NOMO-1 treated with DMSO at 0.1 percent for 48 hours (cell line): ENCODE data around the gene CNDP1.

Experiments used
- DNase-seq: peaks from one replicate; lab custom pipeline; 2025; ENCODE audit not compliant: unreplicated experiment; lab: John Stamatoyannopoulos, UW

CNDP1 gene

DNA sequence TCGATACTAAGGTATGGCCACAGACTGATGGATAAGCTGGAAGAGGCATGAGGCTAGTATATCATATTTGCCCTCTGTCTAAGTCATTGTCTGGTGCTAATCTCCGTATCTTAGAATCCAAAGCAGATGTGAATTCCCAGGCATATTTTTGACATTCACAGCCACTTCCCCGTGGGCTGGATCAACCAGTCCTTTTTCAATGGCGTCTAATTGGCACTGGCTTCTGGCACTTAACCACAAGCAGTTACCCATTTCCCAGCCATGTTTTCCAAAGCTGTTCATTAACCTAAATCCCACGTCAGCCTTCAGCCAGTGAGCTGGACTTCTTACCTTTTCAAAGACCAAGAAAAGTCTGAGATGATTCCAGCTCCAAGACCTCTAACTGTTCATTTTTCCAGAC, 42.7 kb downstream of the CNDP1 start:
- DNase-seq, result no peak

DNA sequence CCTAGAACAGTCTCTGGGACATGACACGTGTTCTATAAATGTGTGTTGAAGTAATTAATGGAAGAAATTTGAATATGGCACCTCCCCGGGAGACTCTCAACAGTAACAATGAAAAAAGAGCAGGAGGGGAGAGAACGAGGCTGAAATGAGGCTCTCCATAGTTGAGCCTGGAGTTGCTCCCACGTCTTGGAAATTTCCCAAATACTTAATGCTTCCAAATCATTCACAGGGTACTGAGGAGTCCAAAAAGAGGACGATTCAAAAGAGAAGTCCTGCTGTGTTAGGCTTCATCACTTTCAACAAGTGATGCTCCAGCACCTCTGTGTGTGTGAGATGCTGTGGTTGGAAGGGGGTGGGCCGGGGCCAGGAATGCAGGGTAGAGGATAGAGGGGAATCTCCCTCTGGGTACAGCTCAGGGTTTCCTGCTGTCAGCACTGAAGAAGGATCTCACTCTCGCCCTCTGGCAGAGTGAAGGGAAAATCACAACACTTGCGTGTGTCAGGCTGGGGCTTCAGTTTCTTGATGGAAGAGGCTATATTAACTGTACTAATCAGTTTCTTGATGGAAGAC, 45.3 kb downstream of the CNDP1 start:
- DNase-seq, result no peak

DNA sequence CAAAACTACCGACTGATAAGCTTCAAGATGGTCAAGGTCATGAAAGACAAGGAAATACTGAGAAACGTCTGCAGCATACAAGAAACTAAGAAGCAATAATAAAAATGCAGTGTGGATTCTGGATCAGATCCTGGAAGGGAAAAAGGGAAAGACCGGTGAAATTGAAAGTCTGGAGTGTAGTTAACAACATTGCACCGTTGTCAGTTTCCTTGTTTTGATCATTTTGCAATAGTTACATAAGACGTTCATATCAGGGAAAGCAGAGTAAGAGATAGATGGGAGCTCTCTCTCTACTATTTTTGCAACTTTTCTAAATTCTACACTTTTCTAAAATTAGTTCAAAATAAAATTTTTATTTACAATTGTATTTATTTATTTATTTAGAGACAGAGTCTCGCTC, 48.3 kb downstream of the CNDP1 start:
- DNase-seq, result no peak

DNA sequence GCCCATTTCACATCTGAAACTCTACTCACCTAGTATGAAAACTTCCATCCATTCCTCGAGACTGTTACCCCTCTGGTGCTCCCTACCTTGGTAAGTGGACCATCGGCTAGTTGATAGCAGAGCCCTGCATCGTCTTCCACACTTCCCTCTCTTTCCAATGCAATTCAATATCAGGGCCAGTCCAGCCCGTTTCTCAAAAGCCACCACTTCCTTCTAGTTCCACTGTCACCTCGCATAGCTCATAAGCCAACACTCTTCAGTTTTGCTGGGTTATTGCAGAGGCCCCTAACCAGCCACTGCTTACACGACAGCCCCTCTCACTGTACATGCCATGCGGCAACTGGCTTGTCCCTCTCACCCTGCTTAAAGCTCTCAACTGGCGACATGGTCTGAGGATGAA, 53.1 kb downstream of the CNDP1 start:
- DNase-seq, result peak; percentile 8

DNA sequence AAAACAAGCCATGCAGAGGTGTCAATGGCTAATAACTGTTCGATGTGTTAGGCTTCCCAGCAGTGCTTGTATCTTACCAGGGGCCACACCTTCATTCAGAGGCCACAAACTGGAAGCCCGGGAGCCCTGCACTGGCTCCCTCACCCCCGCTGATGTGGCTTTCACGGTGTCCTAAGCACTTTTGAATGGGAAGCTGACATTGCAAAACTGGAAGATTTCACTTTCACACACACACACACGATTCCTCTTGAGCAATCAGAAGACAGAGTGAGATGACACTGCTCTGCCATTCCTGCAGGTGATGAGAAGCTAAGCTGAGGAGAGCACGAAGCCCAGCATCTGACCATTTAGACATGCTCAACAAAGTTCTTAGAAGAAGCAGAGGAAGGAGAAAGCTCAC, 54.7 kb downstream of the CNDP1 start:
- DNase-seq, result peak; percentile 83

- DNase-seq, result peak; percentile 64
These were observed 55.5 kb downstream of the CNDP1 start for GRCh38 chr18:74589811-74590210.

GRCh38 chr18:74590671-74591070, 56.4 kb downstream of the CNDP1 start:
- DNase-seq, result peak; percentile 53

DNA sequence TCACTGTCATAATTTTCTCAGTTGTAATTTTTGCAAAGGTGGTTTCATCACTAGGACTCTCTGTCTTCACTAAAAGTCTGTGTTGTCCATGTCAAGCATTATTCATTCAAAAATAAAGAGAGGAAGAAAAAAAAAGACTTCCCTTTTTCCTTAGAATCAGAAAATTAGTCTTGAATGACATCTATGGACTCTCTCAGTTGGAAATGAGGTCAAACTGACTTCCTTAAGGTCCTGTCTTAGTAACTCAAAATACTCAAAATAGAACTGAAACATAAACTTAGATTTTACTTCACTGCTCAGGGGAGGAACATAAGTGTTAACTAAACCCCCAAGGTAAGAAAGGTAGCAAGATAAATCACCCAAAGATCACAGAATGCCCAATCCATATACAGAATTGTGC, 61.1 kb downstream of the CNDP1 start:
- DNase-seq, result peak; percentile 33

DNA sequence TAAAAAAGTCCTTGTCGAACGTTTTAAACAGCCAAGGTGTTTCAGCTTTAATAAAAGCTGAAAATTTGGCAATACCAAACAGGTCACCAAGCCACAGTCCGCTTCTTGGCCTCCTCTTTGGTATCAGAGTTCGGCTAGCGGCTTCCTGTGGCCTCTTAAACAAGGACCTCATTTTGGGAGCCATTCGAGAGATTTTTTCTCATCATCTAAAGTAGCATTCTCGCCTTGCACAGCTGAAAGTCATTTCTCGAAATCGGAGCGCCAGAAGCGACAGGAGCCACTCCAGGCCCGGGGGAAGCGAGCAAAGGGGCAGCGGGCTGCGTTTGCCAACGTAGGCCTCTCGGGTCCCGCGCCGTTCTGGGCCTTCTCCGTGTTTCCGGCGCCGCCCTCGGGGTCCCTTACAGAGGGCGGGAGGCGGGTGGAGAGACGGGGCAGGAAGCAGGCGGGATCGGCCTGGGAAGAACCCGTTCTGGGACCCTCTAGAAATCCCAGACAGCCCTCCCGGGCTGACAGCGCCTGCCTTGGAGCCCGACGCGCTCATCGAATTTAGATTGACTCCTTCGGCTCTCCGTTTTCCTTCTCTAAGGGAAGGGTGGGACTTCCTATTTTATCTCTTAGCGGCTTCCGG, 62.8 kb downstream of the CNDP1 start:
- peak; percentile 81 for DNase-seq

DNA sequence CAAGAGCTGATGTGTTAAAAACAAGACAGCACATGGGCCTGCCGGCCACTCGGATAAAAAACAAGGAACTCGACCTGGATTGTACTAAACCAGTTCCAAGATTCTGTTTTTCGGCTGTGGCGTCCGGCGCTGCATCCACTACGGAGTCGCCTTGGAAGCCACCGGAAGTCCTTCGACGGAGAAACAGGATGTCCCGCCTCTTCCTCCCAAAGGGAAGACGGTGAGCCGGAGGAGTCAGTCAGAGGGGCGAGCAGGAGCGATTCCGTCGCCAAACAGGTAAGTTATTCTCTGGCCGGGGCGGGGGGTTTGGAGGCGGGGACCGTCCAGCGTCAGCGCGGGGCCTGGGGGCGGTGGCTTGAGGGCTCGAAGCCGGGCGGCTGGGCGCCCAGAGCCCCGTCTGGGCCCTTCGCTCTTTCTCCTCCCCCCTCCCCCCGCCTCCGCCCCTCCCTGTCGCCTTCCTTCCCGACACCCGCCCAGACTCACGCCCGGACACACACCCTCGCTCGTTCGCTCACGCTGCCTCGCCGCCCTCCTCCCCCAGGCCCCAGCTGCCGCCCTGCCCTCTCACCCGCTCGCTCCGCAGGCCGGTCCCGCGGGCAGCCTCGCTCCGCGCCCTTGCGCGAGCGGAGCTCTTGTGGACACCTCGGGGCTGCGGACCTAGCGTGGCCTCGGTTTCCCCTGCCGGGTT, 63.5 kb downstream of the CNDP1 start, which contains the start of gene ZNF407:
Gene ZNF407 (plus strand): TSS at position 209 of the 688 bp plus-strand sequence. CDS start 33,150 bp downstream, outside the sequence.
- DNase-seq, result peak; percentile 82

DNA sequence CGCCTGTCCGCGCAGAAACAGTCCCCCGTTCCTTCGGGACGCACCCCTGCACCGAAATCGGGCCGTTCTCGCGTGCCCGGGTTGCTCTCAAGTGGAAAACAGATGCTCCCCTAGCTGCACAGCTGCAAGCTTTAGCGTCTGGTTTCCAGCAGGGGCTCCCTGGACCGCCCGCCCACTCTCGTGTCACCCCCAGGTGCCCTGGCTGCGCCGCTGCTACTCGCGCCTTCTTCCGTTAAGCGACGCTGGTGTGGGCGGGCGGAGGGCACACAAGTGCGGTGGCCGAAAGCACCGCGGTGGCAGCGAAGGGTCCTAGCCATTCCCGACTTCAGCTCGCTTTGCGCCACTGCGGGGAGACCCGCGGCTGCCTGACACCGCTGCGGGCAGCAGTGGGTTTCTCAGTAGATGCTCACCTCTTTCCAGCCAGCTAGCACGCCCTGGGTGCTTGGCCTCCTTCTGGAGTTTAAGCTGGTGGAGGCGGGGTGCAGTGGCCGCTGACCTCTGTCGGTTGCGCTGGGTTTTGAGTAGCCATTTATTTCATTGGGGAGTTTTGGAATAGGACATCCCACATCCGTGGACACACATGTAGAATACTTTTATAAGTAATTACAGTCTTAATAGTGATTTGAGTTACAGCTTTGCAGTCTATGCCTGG, 64.2 kb downstream of the CNDP1 start:
- peak; percentile 59 for DNase-seq

- DNase-seq, result no peak
These were observed 70.1 kb downstream of the CNDP1 start for GRCh38 chr18:74604361-74604760.

DNA sequence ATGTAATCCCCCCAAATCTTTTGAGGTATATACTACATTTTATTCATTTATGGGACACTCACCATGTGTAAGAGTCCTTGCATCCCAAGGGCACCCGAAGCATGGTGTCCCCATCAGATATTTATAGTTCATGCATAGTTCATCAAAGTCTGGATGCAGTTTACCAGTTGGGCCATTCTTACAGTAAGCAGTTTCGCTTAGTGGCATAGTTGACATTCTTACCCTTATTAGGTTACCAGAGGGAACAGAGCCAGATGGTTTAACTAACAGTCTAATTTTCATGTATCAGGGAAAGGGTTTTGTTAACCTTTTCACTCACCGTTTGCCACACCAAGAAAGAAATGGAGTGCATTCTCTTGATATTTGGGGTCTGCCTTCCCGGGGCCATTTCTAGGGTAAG, 70.5 kb downstream of the CNDP1 start:
- DNase-seq, result no peak

GRCh38 chr18:74608681-74609080, 74.4 kb downstream of the CNDP1 start:
- DNase-seq, result no peak

DNA sequence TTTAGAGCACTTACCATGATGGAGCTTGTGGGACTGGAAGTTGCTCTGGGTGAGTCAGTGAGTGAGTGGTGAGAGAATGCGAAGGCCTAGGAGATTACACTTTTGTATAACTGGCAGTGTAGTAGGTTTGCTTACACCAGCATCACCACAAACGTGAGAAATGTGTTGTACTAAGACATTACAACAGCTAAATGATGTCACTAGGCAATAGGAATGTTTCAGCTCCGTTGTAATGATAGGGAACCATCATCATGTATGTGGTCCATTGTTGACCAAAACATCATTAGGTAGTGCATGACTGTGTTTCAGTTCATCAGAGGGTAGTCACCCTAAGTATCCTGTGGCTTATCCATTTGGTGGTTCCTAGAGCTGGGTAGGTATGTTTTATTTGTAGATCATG, 75.2 kb downstream of the CNDP1 start:
- no peak for DNase-seq

- peak; percentile 11 for DNase-seq
These were observed 75.8 kb downstream of the CNDP1 start for GRCh38 chr18:74610051-74610615.

GRCh38 chr18:74610860-74611259, 76.6 kb downstream of the CNDP1 start:
- peak; percentile 59 for DNase-seq

GRCh38 chr18:74611765-74612164, 77.5 kb downstream of the CNDP1 start:
- no peak for DNase-seq

DNA sequence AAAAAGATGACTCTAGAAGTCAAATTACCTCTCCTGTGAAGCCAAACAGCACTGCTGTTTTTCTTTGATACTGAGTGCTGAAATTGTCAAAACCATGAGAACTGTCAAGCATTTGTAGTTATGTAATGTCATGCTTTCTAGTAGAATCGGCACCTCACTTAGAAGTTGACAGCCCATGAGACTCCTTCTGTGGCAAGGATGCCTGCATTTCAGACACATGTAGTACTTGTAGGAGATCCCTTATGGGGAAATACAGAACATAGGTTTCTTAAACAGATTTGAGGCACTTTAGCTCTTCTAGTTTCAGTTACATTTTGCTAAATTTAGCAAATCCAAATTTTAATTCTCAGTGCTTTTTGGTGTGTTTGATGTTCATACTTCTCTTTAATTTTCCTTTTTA, 79.1 kb downstream of the CNDP1 start:
- peak; percentile 59 for DNase-seq

GRCh38 chr18:74616494-74616893, 82.2 kb downstream of the CNDP1 start:
- no peak for DNase-seq

DNA sequence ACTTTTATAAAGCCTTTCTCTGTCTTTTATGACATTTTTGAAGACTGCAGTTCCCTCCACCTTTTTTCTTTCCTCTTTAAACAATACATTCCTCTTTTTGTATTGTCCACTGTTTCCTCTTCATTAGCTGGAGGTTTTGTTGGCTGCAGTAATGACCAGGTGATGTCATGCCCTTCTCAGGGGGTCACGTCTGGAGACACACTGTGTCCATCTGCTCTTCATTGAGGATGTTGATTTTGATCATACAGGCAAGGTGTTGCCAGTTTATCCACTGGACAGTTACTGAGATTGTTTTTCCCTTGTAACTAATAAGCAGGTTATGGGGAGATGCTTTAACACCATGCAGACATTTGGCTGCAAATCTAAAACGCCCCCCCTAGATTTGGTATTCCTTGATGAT, 83.2 kb downstream of the CNDP1 start:
- DNase-seq, result no peak

GRCh38 chr18:74622072-74622471, 87.8 kb downstream of the CNDP1 start:
- peak; percentile 61 for DNase-seq
